Fibroblast of lung (primary cell): Measurements from ENCODE around the gene SHANK1. TPM values are rescaled to one million over a fixed set of nuclear protein-coding genes. Genes with fewer than 3 reads are reported as not detected.

Source experiments
- DNase-seq, 2 donors: peaks; one replicate each; pipeline versions ENCODE4 v3.0.0 to v3.0.0-alpha.2; 2010; ENCODE audit warnings: low read depth in 2 of 2
- H2AFZ ChIP-seq: 2 replicates; pipeline ENCODE4 v1.5.1; 2012; ENCODE audit warnings: low read length, control low read depth, inconsistent platforms
- H3K27ac ChIP-seq: 2 replicates; pipeline ENCODE4 v1.5.1; 2011; ENCODE audit warnings: low read length, control low read depth; ENCODE audit not compliant: insufficient read depth
- H3K27me3 ChIP-seq: 2 replicates; pipeline ENCODE4 v1.5.1; 2011; ENCODE audit warnings: mild to moderate bottlenecking, low read length; ENCODE audit not compliant: control insufficient read depth, insufficient read depth
- H3K36me3 ChIP-seq: 2 replicates; pipeline ENCODE4 v1.5.1; 2011; ENCODE audit warnings: low read length; ENCODE audit not compliant: control insufficient read depth, insufficient read depth
- H3K4me1 ChIP-seq: 2 replicates; pipeline ENCODE4 v1.5.1; 2011; ENCODE audit warnings: low read length; ENCODE audit not compliant: control insufficient read depth, insufficient read depth; ENCODE audit errors: extremely low read depth
- H3K4me2 ChIP-seq: 2 replicates; pipeline ENCODE4 v1.5.1; 2011; ENCODE audit warnings: low read length, control low read depth; ENCODE audit not compliant: insufficient read depth; ENCODE audit errors: extremely low read depth
- H3K4me3 ChIP-seq, 4 experiments: fragments of 200-600 bp in 1 of 4; sonication (generic) in 1 of 4; replicated peaks in 1 of 4; 2 replicates each; pipeline ENCODE4 v1.5.1; 2011 to 2016; ENCODE audit warnings: low read length in 4 of 4, low read depth in 3 of 4, mild to moderate bottlenecking in 3 of 4, control low read depth in 2 of 4, inconsistent platforms in 1 of 4, mixed read lengths in 1 of 4; ENCODE audit not compliant: insufficient read depth in 1 of 4; ENCODE audit errors: control extremely low read depth in 1 of 4
- H3K79me2 ChIP-seq: 2 replicates; pipeline ENCODE4 v1.5.1; 2012; ENCODE audit warnings: mild to moderate bottlenecking, low read length, inconsistent platforms; ENCODE audit not compliant: control insufficient read depth, insufficient read depth
- H3K9ac ChIP-seq: 2 replicates; pipeline ENCODE4 v1.5.1; 2011; ENCODE audit warnings: mild to moderate bottlenecking, low read length, control low read depth; ENCODE audit not compliant: insufficient read depth
- H3K9me3 ChIP-seq: 2 replicates; pipeline ENCODE4 v1.5.1; 2012; ENCODE audit warnings: low read depth, low read length; ENCODE audit not compliant: control insufficient read depth, insufficient read depth
- H4K20me1 ChIP-seq: 2 replicates; pipeline ENCODE4 v1.5.1; 2011; ENCODE audit warnings: low read length; ENCODE audit not compliant: control insufficient read depth, insufficient read depth; ENCODE audit errors: extremely low read depth
- EZH2 ChIP-seq: IDR thresholded peaks from 2 replicates; pipeline ENCODE4 v1.5.1; 2012; ENCODE audit warnings: low read length, control low read depth, mild to moderate bottlenecking; ENCODE audit errors: missing control alignments
- polyA plus RNA-seq, 2 donors: library from polyadenylated mRNA; depleted of rRNA in 1 of 2; stranded (reverse) in 1 of 2; unstranded in 1 of 2; fragments of >200 nt; gene quantifications; 2 replicates each; pipeline ENCODE4 v1.2.1, GENCODE V29; 2011 to 2012; ENCODE audit warnings: missing spikeins in 1 of 2
- total RNA-seq: library from RNA; depleted of rRNA; stranded (reverse); fragments of >200 nt; gene quantifications from 2 replicates; pipeline ENCODE4 v1.2.1, GENCODE V29; 2014
- TF ChIP-seq, protein P1 (sequence below), 2 donors: IDR thresholded peaks in 1 of 2; conservative IDR thresholded peaks in 1 of 2; 1 replicate in 1 of 2; 2 replicates in 1 of 2; pipeline ENCODE4 v1.5.1; 2011 to 2012; ENCODE audit warnings: low read length in 2 of 2, control low read depth in 1 of 2, inconsistent platforms in 1 of 2, low read depth in 1 of 2, mild to moderate bottlenecking in 1 of 2

The SHANK1 gene
- total and polyA plus RNA-seq, 2 donors (not counting 1 experiment from before 2014, with no cell fraction given): 1.4 to 7.9 TPM

- Histone ChIP-seq H3K4me2 (no peak overlapping the region), H3K9me3 (no peaks in the 10 kb centered on the region), H3K9ac (no peak overlapping the region), H2AFZ (no peak overlapping the region), H4K20me1 (no peaks in the 10 kb centered on the region), H3K4me3 (no peak overlapping the region), H3K27ac (no peak overlapping the region), H3K79me2 (no peaks in the 10 kb centered on the region), H3K36me3 (no peaks in the 10 kb centered on the region), H3K4me1 (no peaks in the 10 kb centered on the region), H3K27me3 (no peaks in the 10 kb centered on the region)
- TF ChIP-seq, protein P1, sequence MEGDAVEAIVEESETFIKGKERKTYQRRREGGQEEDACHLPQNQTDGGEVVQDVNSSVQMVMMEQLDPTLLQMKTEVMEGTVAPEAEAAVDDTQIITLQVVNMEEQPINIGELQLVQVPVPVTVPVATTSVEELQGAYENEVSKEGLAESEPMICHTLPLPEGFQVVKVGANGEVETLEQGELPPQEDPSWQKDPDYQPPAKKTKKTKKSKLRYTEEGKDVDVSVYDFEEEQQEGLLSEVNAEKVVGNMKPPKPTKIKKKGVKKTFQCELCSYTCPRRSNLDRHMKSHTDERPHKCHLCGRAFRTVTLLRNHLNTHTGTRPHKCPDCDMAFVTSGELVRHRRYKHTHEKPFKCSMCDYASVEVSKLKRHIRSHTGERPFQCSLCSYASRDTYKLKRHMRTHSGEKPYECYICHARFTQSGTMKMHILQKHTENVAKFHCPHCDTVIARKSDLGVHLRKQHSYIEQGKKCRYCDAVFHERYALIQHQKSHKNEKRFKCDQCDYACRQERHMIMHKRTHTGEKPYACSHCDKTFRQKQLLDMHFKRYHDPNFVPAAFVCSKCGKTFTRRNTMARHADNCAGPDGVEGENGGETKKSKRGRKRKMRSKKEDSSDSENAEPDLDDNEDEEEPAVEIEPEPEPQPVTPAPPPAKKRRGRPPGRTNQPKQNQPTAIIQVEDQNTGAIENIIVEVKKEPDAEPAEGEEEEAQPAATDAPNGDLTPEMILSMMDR (conservative IDR thresholded peaks at IDR 0.05 in 1 of 2, IDR thresholded peaks at IDR 0.05 in 1 of 2; ENCODE audit: low read depth in 1 of 2, low read length in 2 of 2): no peak
- TF ChIP-seq EZH2: no peak
- no peak for DNase-seq
Observed at GRCh38 chr19:50629801-50630200, 89.8 kb downstream of the SHANK1 start.

DNA sequence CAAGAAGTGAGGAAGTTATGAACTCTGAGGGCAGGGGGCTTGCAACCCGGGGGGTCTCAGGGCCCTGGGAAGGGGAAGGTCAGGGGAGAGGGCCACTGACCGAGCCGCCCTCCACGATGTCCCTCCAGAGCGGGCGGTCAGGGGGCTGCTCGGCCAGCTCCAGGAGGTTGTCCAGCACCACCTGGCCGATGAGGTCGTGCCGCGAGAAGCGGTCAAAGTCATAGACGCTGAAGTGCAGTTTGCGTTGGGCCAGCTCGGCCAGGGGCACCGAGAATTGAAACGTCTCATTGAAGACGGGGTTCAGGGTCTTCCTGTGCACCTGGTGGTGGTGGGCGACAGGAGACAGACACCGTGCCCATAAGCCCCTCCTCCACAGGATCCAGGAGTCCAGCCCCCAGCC, 90.4 kb downstream of the SHANK1 start:
- H3K36me3 ChIP-seq: no peaks in the 10 kb centered on the region
- H3K9me3 ChIP-seq: no peaks in the 10 kb centered on the region
- no peak overlapping the region for H3K27ac ChIP-seq
- no peaks in the 10 kb centered on the region for H3K4me1 ChIP-seq
- no peak for DNase-seq
- H3K27me3 ChIP-seq: no peaks in the 10 kb centered on the region
- H3K79me2 ChIP-seq: no peaks in the 10 kb centered on the region
- TF ChIP-seq, protein P1 (conservative IDR thresholded peaks at IDR 0.05 in 1 of 2, IDR thresholded peaks at IDR 0.05 in 1 of 2; ENCODE audit: low read depth in 1 of 2, low read length in 2 of 2): no peak
- no peak for TF ChIP-seq EZH2
- no peaks in the 10 kb centered on the region for H4K20me1 ChIP-seq
- H3K4me2 ChIP-seq: no peak overlapping the region
- H3K9ac ChIP-seq: no peak overlapping the region
- no peak overlapping the region for H2AFZ ChIP-seq
- no peak overlapping the region for H3K4me3 ChIP-seq

- no peak overlapping the region for H3K9ac ChIP-seq
- TF ChIP-seq, protein P1 (conservative IDR thresholded peaks at IDR 0.05 in 1 of 2, IDR thresholded peaks at IDR 0.05 in 1 of 2; ENCODE audit: low read depth in 1 of 2, low read length in 2 of 2): no peak
- TF ChIP-seq EZH2: no peak
- H3K27ac ChIP-seq: no peak overlapping the region
- H3K36me3 ChIP-seq: no peaks in the 10 kb centered on the region
- H3K27me3 ChIP-seq: no peaks in the 10 kb centered on the region
- no peaks in the 10 kb centered on the region for H3K9me3 ChIP-seq
- H3K4me2 ChIP-seq: no peak overlapping the region
- no peak overlapping the region for H3K4me3 ChIP-seq
- H2AFZ ChIP-seq: no peak overlapping the region
- H3K4me1 ChIP-seq: no peaks in the 10 kb centered on the region
- H4K20me1 ChIP-seq: no peaks in the 10 kb centered on the region
- no peaks in the 10 kb centered on the region for H3K79me2 ChIP-seq
- DNase-seq: no peak
Observed at GRCh38 chr19:50628551-50628950, 91.1 kb downstream of the SHANK1 start.
